Vagina (tissue), 1 donor: Measurements from ENCODE around the gene SMARCD2. TPM values are rescaled to one million over a fixed set of nuclear protein-coding genes. Genes with fewer than 3 reads are reported as not detected.

Source experiments
- small RNA-seq: library from RNA; depleted of rRNA; stranded (forward); fragments of <200 nt; gene quantifications from one replicate; pipeline ENCODE3, GENCODE V24; 2016
- total RNA-seq: library from RNA; depleted of rRNA; stranded (reverse); fragments of >200 nt; gene quantifications from one replicate; pipeline ENCODE4 v1.2.3, GENCODE V29; 2016

Gene SMARCD2
- total RNA-seq, 1 donor from 2014 or later, result 146 TPM

Small RNA genes within 50 kb of the gene (small RNA-seq; reads per million reads assigned to genes)
- not detected for gene AC040958.1

Other genes starting within 250 kb of the SMARCD2 start
- gene TACO1, start 241.8 kb downstream of the SMARCD2 start, total RNA-seq, result 20.9 TPM
- 35.4 TPM for gene MAP3K3, start 220.3 kb downstream of the SMARCD2 start, total RNA-seq
- gene LIMD2, start 142.6 kb downstream of the SMARCD2 start, total RNA-seq, result 22.6 TPM
- gene STRADA, start 100.9 kb downstream of the SMARCD2 start, total RNA-seq, result 19.4 TPM
- gene CCDC47, start 69.1 kb downstream of the SMARCD2 start, total RNA-seq, result 66.5 TPM
- 121 TPM for gene DDX42, start 68.5 kb downstream of the SMARCD2 start, total RNA-seq
- 92.3 TPM for gene PSMC5, start 15.3 kb downstream of the SMARCD2 start, total RNA-seq
- gene FTSJ3, start 15.0 kb downstream of the SMARCD2 start, total RNA-seq, result 44.7 TPM
- gene CSH2, start 31.0 kb upstream of the SMARCD2 start, total RNA-seq, result not detected
- gene GH2, start 39.3 kb upstream of the SMARCD2 start, total RNA-seq, result not detected
- not detected for gene CSH1, start 53.9 kb upstream of the SMARCD2 start, total RNA-seq
- not detected for gene CSHL1, start 68.6 kb upstream of the SMARCD2 start, total RNA-seq
- gene GH1, start 76.2 kb upstream of the SMARCD2 start, total RNA-seq, result not detected
- gene CD79B, start 89.6 kb upstream of the SMARCD2 start, total RNA-seq, result 3.9 TPM
- gene SCN4A, start 130.2 kb upstream of the SMARCD2 start, total RNA-seq, result 0.98 TPM
- gene PRR29, start 155.7 kb upstream of the SMARCD2 start, total RNA-seq, result not detected
- gene ICAM2, start 177.9 kb upstream of the SMARCD2 start, total RNA-seq, result 55.7 TPM